ENCODE results near the gene PLA2R1. TPM values are rescaled to one million over a fixed set of nuclear protein-coding genes. Genes with fewer than 3 reads are reported as not detected.
A peak's percentile ranks its signal among the peaks of the same experiment; 100 is the strongest.

PLA2R1 gene
- total and polyA plus RNA-seq, 2 of the 4 experiments (the other 2 are of a cell fraction), result 0.43 to 0.54 TPM

DNA sequence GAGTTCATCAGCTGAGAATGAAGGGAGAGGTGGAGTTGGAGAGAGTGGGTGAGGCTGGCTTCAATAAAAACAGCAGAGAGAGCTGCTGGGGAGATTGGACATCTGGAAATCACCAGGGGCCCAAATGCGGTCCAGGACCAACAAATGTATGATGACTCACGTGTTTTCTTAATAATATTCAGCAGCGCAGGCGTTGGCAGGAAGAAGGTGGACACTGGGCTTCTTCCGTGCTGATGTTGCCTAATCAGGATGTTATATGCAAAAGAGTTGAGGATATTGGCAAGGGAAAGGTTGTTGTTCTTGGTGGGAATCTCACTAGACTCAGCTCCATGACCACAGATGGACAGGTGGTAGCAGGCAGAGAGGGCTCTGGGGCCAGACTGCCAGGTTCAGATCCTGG lies 12.8 kb upstream of the PLA2R1 start:
- no peak overlapping the region for H2BK20ac ChIP-seq (ENCODE audit: low read depth, low read length)
- H3K4me2 ChIP-seq (ENCODE audit: low read depth, low read length), result no peak overlapping the region
- H3K36me3 ChIP-seq (ENCODE audit: control insufficient read depth, insufficient read depth, low read length), result no peaks in the 10 kb centered on the region
- no peak for ATAC-seq (ENCODE audit: low read depth)
- H3K4me1 ChIP-seq (ENCODE audit: control insufficient read depth, insufficient read depth, low read length), result no peaks in the 10 kb centered on the region
- in situ Hi-C loops (cut with MboI; ENCODE audit: low sequenced_read_pairs), result no loop called here
- no peak overlapping the region for H2BK15ac ChIP-seq (ENCODE audit: low read depth, low read length)
- no peak overlapping the region for H3K23ac ChIP-seq (ENCODE audit: low read depth, low read length)
- no peaks in the 10 kb centered on the region for H4K20me1 ChIP-seq (ENCODE audit: insufficient read depth, low read length)
- H4K8ac ChIP-seq (ENCODE audit: low read depth in 2 of 2, low read length in 2 of 2), result no peak overlapping the region
- no peak overlapping the region for H2BK5ac ChIP-seq (ENCODE audit: low read depth, low read length, poor library complexity, severe bottlenecking)
- no TSS peak for BruUV-seq (replicated peaks)
- no peak overlapping the region for H3K9ac ChIP-seq (ENCODE audit: low read depth, low read length)
- H3K27ac ChIP-seq (ENCODE audit: insufficient read depth, low read length), result no peak overlapping the region
- peaks cover 25% of the 10 kb centered on the region for H3K27me3 ChIP-seq (ENCODE audit: control insufficient read depth, insufficient read depth, low read length)
- H3K4me3 ChIP-seq (ENCODE audit: insufficient read depth, low read depth, low read length), result no peak overlapping the region
- H3K18ac ChIP-seq (ENCODE audit: low read depth, low read length), result no peak overlapping the region
- no peak for TF ChIP-seq POLR2A (IDR thresholded peaks at IDR 0.05; ENCODE audit: low read depth, low read length)
- TF ChIP-seq CHD1 (IDR thresholded peaks at IDR 0.05; ENCODE audit: low read depth, low read length), result no peak
- no peak for TF ChIP-seq RAD21 (IDR thresholded peaks at IDR 0.05; ENCODE audit: low read length)
- TF ChIP-seq NFE2L2 (IDR thresholded peaks at IDR 0.05; ENCODE audit: low read depth, low read length), result no peak
- TF ChIP-seq MAZ (IDR thresholded peaks at IDR 0.05; ENCODE audit: borderline replicate concordance, low read depth, low read length), result no peak
- TF ChIP-seq, protein P1, sequence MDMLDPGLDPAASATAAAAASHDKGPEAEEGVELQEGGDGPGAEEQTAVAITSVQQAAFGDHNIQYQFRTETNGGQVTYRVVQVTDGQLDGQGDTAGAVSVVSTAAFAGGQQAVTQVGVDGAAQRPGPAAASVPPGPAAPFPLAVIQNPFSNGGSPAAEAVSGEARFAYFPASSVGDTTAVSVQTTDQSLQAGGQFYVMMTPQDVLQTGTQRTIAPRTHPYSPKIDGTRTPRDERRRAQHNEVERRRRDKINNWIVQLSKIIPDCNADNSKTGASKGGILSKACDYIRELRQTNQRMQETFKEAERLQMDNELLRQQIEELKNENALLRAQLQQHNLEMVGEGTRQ (IDR thresholded peaks at IDR 0.05; ENCODE audit: low read depth, low read length), result no peak
- TF ChIP-seq SMC3 (IDR thresholded peaks at IDR 0.05; ENCODE audit: low read depth, low read length), result no peak
- no peak for TF ChIP-seq BHLHE40 (IDR thresholded peaks at IDR 0.05; ENCODE audit: low read depth, low read length)
- no peak for TF ChIP-seq RCOR1 (IDR thresholded peaks at IDR 0.05; ENCODE audit: insufficient replicate concordance, low read length)
- TF ChIP-seq MAFK (IDR thresholded peaks at IDR 0.05; ENCODE audit: low read depth, low read length), result no peak
- TF ChIP-seq, protein P2, sequence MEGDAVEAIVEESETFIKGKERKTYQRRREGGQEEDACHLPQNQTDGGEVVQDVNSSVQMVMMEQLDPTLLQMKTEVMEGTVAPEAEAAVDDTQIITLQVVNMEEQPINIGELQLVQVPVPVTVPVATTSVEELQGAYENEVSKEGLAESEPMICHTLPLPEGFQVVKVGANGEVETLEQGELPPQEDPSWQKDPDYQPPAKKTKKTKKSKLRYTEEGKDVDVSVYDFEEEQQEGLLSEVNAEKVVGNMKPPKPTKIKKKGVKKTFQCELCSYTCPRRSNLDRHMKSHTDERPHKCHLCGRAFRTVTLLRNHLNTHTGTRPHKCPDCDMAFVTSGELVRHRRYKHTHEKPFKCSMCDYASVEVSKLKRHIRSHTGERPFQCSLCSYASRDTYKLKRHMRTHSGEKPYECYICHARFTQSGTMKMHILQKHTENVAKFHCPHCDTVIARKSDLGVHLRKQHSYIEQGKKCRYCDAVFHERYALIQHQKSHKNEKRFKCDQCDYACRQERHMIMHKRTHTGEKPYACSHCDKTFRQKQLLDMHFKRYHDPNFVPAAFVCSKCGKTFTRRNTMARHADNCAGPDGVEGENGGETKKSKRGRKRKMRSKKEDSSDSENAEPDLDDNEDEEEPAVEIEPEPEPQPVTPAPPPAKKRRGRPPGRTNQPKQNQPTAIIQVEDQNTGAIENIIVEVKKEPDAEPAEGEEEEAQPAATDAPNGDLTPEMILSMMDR (conservative IDR thresholded peaks at IDR 0.05; ENCODE audit: low read depth, low read length), result no peak
- no peak for TF ChIP-seq CEBPB (IDR thresholded peaks at IDR 0.05; ENCODE audit: low read depth, low read length)
- TF ChIP-seq, protein P3, sequence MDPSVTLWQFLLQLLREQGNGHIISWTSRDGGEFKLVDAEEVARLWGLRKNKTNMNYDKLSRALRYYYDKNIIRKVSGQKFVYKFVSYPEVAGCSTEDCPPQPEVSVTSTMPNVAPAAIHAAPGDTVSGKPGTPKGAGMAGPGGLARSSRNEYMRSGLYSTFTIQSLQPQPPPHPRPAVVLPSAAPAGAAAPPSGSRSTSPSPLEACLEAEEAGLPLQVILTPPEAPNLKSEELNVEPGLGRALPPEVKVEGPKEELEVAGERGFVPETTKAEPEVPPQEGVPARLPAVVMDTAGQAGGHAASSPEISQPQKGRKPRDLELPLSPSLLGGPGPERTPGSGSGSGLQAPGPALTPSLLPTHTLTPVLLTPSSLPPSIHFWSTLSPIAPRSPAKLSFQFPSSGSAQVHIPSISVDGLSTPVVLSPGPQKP (IDR thresholded peaks at IDR 0.05; ENCODE audit: borderline replicate concordance, low read depth, low read length), result no peak
- no peak for TF ChIP-seq RFX5 (IDR thresholded peaks at IDR 0.05; ENCODE audit: low read depth, low read length)
- ChIA-PET POLR2A (ENCODE audit: unreplicated experiment) (no interaction called here), CTCF (no interaction called here)
- H3K56ac ChIP-seq (ENCODE audit: extremely low read depth, insufficient read depth, low read length), result no peak overlapping the region
- H3K4ac ChIP-seq (ENCODE audit: low read depth, low read length), result no peak overlapping the region
- H2AK9ac ChIP-seq (replicated peaks; ENCODE audit: low read depth, low read length, poor library complexity), result no peak overlapping the region
- H3K14ac ChIP-seq (replicated peaks; ENCODE audit: low read depth, low read length), result no peak overlapping the region
- H3K79me1 ChIP-seq (ENCODE audit: low read depth in 1 of 2, low read length in 2 of 2), result no peaks in the 10 kb centered on the region
- DNase-seq, result peak; percentile 33
- H3K9me3 ChIP-seq (ENCODE audit: control insufficient read depth, insufficient read depth, low read length), result peaks cover 4% of the 10 kb centered on the region
- no peaks in the 10 kb centered on the region for H3K9me1 ChIP-seq (ENCODE audit: insufficient read depth, low read length)
- no peak overlapping the region for H2BK120ac ChIP-seq (ENCODE audit: low read depth, low read length)
- no peak overlapping the region for H4K91ac ChIP-seq (ENCODE audit: insufficient read depth, low read depth, low read length)
- no peak overlapping the region for H4K5ac ChIP-seq (ENCODE audit: low read depth, low read length)
- dilution Hi-C loops (cut with HindIII; ENCODE audit: low sequenced_read_pairs, unreplicated experiment), result no loop called here
- no peak overlapping the region for H2AK5ac ChIP-seq (ENCODE audit: low read depth, low read length)
- no peak overlapping the region for H2AFZ ChIP-seq (replicated peaks; ENCODE audit: low read length, poor library complexity)
- intact Hi-C loops (cut with micrococcal nuclease), result no loop called here
- 62% methylated on average over 3 of the region's 5 CpGs; no CpG with 5 or more reads in 1 of the 2 experiments for WGBS, 2 experiments (ENCODE audit: extremely low coverage in 2 of 2, insufficient read length in 1 of 2)
